GM19351 (cell line): ENCODE results near the gene SBK1.
"Not testable (repeated sequence)": the region's sequence is repeated elsewhere in the genome, so short reads cannot be mapped to it uniquely, and the experiment has no call there.

ENCODE experiments used
- ATAC-seq: cut with Tn5 transposase; IDR thresholded peaks from one replicate; pipeline ENCODE4 v1.9.1; 2021; ENCODE audit warnings: mild to moderate bottlenecking, moderate library complexity; ENCODE audit not compliant: unreplicated experiment

Gene SBK1

DNA sequence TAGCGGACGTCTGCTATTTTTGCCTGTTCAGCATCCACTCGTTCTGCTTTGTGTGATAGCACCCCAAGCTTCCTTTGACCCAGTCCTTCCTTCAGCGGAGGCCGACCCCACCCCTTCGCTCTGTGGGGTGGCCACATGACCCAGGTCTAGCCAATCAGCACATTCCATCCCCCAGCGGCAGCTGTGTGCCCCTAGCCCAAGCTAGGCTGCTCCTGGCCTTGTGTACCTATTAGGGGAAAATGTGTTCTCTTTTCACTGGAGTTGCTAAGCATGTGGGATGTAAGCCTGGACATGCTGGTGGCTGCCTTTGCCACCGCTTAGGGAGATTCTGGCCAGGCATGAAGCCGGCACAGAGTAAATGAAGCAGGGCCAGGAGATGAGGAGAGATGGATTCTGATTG, 37.9 kb downstream of the SBK1 start:
- not testable (repeated sequence) for ATAC-seq

- not testable (repeated sequence) for ATAC-seq
Measured at GRCh38 chr16:28330981-28331380, 38.7 kb downstream of the SBK1 start.

GRCh38 chr16:28332632-28333031, 40.3 kb downstream of the SBK1 start:
- not testable (repeated sequence) for ATAC-seq

- ATAC-seq = not testable (repeated sequence)
Measured at GRCh38 chr16:28335678-28336077, 43.4 kb downstream of the SBK1 start.

DNA sequence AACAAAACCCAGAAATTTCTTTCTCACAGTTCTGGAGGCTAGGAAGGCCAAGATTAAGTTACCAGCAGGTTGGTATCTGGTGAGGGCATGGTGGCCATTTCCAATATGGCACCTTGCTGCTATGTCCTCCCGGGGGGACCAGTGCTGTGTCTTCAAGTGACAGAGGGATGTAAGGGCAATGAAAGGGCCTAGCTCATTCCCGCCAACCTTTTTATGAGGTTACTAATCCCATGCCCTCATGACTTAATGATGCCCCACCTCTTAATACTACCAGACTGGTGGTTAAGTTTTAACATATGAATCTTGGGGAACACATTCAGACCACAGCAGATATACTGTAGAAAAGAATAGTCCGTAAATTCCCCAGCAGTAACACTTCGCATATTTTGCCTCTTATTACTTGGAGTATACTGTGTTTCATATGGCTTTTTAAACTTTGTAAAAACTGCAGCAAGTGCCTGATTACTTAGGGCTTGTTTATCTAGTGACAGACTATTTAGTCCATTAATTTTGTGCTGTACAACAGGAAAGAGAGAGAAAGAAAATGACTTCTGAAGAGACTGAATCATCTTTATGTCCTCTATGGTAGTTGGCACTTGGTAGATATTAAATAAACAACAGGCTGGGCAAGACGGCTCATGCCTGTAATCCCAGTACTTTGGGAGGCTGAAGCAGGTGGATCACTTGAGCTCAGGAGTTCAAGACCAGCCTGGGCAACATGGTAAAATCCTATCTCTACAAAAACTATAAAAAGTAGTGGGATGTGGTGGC, 44.8 kb downstream of the SBK1 start:
- ATAC-seq = not testable (repeated sequence)

GRCh38 chr16:28338230-28338629, 45.9 kb downstream of the SBK1 start:
- ATAC-seq = not testable (repeated sequence)

DNA sequence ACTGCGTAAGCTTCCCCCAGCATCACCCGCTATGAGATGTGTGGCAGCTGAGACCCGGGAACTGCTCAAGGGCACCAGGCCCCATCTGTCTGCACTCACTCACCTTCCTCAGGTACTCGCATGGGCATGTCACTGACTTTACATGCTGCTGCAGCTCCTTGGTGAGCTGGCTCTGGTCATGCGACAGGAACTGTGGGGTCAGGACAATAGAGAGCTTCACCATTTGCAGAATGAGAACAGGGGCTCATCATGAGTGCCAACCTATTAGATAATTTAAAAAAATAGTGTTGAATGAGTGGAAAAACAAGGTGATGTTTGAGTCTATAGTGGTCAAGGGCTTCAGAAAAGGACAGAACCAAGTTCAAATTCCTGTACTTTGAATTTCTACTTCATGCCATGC, 70.3 kb downstream of the SBK1 start:
- ATAC-seq = not testable (repeated sequence)

- ATAC-seq = not testable (repeated sequence)
Measured at GRCh38 chr16:28363408-28363807, 71.1 kb downstream of the SBK1 start, which contains the start of gene NPIPB6. TSS of gene NPIPB6 (minus strand) at chr16:28363508. CDS start at chr16:28362822, 686 bp downstream.

- ATAC-seq = peak; percentile 85
Measured at GRCh38 chr16:28364268-28365173, 72.2 kb downstream of the SBK1 start.

- ATAC-seq = not testable (repeated sequence)
Measured at GRCh38 chr16:28367926-28368325, 75.6 kb downstream of the SBK1 start.
